K562 (cell line): Measurements from ENCODE around the gene FCSK. TPM values are rescaled to one million over a fixed set of nuclear protein-coding genes. Genes with fewer than 3 reads are reported as not detected.

Source experiments
- GTF2E2 ChIP-seq: fragments of 200-800 bp; sonication (Bioruptor generic); IDR thresholded peaks from 2 replicates; pipeline ENCODE4 v1.6.1; 2016; ENCODE audit warnings: missing genetic modification characterization, missing compliant biosample characterization
- HBP1 ChIP-seq: fragments of 450-650 bp; formaldehyde crosslinking; IDR thresholded peaks from 2 replicates; pipeline ENCODE4 v1.4.0; 2022; ENCODE audit warnings: missing genetic modification characterization
- MTA2 ChIP-seq: fragments of 450-650 bp; IDR thresholded peaks from 2 replicates; pipeline ENCODE4 v1.6.1; 2016; ENCODE audit warnings: low read depth
- RAD21 ChIP-seq, 2 experiments: fragments of 250-450 bp in 1 of 2; fragments of 450-650 bp in 1 of 2; sonication (Bioruptor Pico) in 1 of 2; formaldehyde crosslinking in 1 of 2; IDR thresholded peaks in 1 of 2; conservative IDR thresholded peaks in 1 of 2; 2 replicates each; pipeline versions ENCODE4 v1.4.0 to v1.8.0; 2020 to 2022; ENCODE audit warnings: mild to moderate bottlenecking in 2 of 2, moderate library complexity in 1 of 2
- RBM14 ChIP-seq: fragments of 200-400 bp; formaldehyde crosslinking; IDR thresholded peaks from 2 replicates; pipeline ENCODE4 v1.6.1; 2018; ENCODE audit warnings: low read depth, mild to moderate bottlenecking, low read length, moderate library complexity, borderline replicate concordance; ENCODE audit not compliant: insufficient read depth
- RBM17 ChIP-seq: fragments of 200-400 bp; formaldehyde crosslinking; IDR thresholded peaks from 2 replicates; pipeline ENCODE4 v1.6.1; 2017; ENCODE audit warnings: low read depth, mild to moderate bottlenecking, low read length, borderline replicate concordance
- TCFL5 ChIP-seq: fragments of 250-450 bp; sonication (Bioruptor Pico); conservative IDR thresholded peaks from 2 replicates; pipeline ENCODE4 v1.6.1; 2021; ENCODE audit warnings: mild to moderate bottlenecking, moderate library complexity, matching md5 sums
- ZBED1 ChIP-seq: IDR thresholded peaks from 2 replicates; pipeline ENCODE4 v1.6.1; 2014
- ZBTB9 ChIP-seq: fragments of 450-650 bp; formaldehyde crosslinking; IDR thresholded peaks from 2 replicates; pipeline ENCODE4 v1.4.0; 2020; ENCODE audit warnings: mild to moderate bottlenecking, moderate library complexity
- ZNF143 ChIP-seq: sonication (generic); formaldehyde crosslinking; IDR thresholded peaks from 2 replicates; pipeline ENCODE4 v1.9.0; 2022; ENCODE audit warnings: mild to moderate bottlenecking, missing genetic modification reagents
- ZNF217 ChIP-seq: sonication (generic); formaldehyde crosslinking; IDR thresholded peaks from 2 replicates; pipeline ENCODE4 v1.8.0; 2022; ENCODE audit warnings: mild to moderate bottlenecking, missing genetic modification reagents
- ZNF280A ChIP-seq: fragments of 450-650 bp; IDR thresholded peaks from 2 replicates; pipeline ENCODE4 v1.6.1; 2018; ENCODE audit warnings: mild to moderate bottlenecking, low read depth; ENCODE audit not compliant: partially characterized antibody
- ZNF76 ChIP-seq: fragments of 250-450 bp; sonication (Bioruptor Pico); IDR thresholded peaks from 2 replicates; pipeline ENCODE4 v1.4.0; 2020; ENCODE audit warnings: mild to moderate bottlenecking, moderate library complexity, borderline replicate concordance
- polyA plus RNA-seq, 8 experiments: library from polyadenylated mRNA; depleted of rRNA in 4 of 8; stranded (reverse) in 5 of 8; unstranded in 3 of 8; fragments of >200 nt; fragmentation: Nextera tagmentation in 2 of 8; fragmentation: Illumina TruSeq in 1 of 8; extraction: Ambion mirVana in 2 of 8; extraction: Trizol in 1 of 8; gene quantifications; 2 replicates each; pipeline versions ENCODE4 v1.2.1 to v1.2.3, GENCODE V29; 2011 to 2014; ENCODE audit warnings: inconsistent platforms in 1 of 8, missing spikeins in 1 of 8
- total RNA-seq, 7 experiments: library from RNA; depleted of rRNA in 6 of 7; stranded (reverse); fragments of >200 nt in 6 of 7; fragmentation: Illumina TruSeq in 2 of 7; extraction: Trizol in 2 of 7; gene quantifications; 2 replicates each; pipeline versions ENCODE4 v1.2.1 to v1.2.3, GENCODE V29; 2011 to 2021; ENCODE audit warnings: low replicate concordance in 1 of 7
- TF ChIP-seq, protein P1 (sequence below): fragments of 450-650 bp; formaldehyde crosslinking; IDR thresholded peaks from 2 replicates; pipeline ENCODE4 v1.4.0; 2020; ENCODE audit warnings: mild to moderate bottlenecking, mixed read lengths
- TF ChIP-seq, protein P2 (sequence below), 2 experiments: fragments of 450-650 bp in 1 of 2; sonication (generic) in 1 of 2; formaldehyde crosslinking; conservative IDR thresholded peaks; 2 replicates each; pipeline versions ENCODE4 v1.4.0 to v1.8.1; 2020 to 2022; ENCODE audit warnings: mild to moderate bottlenecking in 1 of 2, missing genetic modification reagents in 1 of 2
- TF ChIP-seq, protein P3 (sequence below): fragments of 450-650 bp; IDR thresholded peaks from 2 replicates; pipeline ENCODE4 v1.6.1; 2016; ENCODE audit warnings: mild to moderate bottlenecking

Gene FCSK
- total and polyA plus RNA-seq, 9 of the 15 experiments (the other 6 are each of a cell fraction or from before 2014, with no cell fraction given): 0.92 to 18.6 (median 8.3) TPM

DNA sequence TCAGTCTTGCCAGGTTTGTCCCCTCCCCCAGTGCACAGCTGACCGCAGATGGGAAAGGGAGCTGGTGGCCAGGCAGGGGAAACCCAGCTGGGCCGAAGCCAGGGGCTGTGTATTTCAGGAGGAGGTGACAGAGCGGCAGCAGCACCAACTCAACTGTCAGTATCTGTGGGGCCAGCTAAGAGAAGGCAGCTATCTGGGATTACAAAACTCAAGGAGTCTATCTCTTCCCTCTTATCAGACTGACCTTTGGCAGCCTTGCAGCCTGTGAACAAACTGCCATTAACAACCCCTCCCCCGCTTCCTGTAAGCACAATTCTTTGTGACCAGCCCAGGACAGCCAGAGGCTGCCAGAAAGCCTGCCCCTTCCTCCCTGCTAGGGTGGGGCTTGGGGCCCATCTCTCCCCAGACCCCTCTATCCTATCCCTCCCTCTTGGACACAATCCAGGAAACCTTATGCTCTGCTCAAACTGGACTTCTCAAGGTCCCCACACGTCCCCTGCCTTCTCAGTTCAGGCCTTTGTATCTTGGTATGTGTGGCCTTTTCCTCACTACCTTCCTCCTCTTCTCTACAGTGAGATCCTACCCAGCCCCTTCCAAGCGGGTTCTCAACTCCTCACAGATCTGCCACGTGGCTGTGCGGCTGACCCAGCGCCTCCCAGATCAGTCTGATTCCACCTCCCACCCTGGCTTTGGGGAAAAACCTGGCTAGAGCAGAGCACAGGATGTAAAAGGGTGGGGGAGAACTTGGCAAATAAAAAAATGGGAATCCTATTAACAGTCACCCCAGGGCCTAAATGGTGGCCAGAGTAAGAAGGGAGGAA, 26.0 kb upstream of the FCSK start (continued):
- TF ChIP-seq GTF2E2 (tag) (no peak; the same call in 1 of the 2 replicates), TCFL5 (CRISPR knock-in tag) (no peak), ZNF280A (no peak), RBM17 (no peak), ZNF143 (CRISPR knock-in tag) (peak; percentile 26; the same call in 1 of the 2 replicates), ZBTB9 (CRISPR knock-in tag) (no peak; the same call in none of the 2 replicates), RAD21 (CRISPR knock-in tag; conservative IDR thresholded peaks at IDR 0.05 in 1 of 2, IDR thresholded peaks at IDR 0.05 in 1 of 2) (peak; percentile 41 to 50; a peak in 3 of 4 replicates), ZBED1 (peak; percentile 87), HBP1 (CRISPR knock-in tag) (peak; percentile 75), RBM14 (no peak), ZNF217 (CRISPR knock-in tag) (no peak), ZNF76 (CRISPR knock-in tag) (0 out of 2 replicates have a peak, but pooled peaks have one; percentile 13), MTA2 (peak; percentile 95)
- TF ChIP-seq, protein P1, sequence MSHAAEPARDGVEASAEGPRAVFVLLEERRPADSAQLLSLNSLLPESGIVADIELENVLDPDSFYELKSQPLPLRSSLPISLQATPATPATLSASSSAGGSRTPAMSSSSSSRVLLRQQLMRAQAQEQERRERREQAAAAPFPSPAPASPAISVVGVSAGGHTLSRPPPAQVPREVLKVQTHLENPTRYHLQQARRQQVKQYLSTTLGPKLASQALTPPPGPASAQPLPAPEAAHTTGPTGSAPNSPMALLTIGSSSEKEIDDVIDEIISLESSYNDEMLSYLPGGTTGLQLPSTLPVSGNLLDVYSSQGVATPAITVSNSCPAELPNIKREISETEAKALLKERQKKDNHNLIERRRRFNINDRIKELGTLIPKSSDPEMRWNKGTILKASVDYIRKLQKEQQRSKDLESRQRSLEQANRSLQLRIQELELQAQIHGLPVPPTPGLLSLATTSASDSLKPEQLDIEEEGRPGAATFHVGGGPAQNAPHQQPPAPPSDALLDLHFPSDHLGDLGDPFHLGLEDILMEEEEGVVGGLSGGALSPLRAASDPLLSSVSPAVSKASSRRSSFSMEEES (CRISPR knock-in tag): no peak
- TF ChIP-seq, protein P2, sequence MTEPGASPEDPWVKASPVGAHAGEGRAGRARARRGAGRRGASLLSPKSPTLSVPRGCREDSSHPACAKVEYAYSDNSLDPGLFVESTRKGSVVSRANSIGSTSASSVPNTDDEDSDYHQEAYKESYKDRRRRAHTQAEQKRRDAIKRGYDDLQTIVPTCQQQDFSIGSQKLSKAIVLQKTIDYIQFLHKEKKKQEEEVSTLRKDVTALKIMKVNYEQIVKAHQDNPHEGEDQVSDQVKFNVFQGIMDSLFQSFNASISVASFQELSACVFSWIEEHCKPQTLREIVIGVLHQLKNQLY (CRISPR knock-in tag; conservative IDR thresholded peaks at IDR 0.05): no peak; a peak in 1 of 4 replicates
- TF ChIP-seq, protein P3, sequence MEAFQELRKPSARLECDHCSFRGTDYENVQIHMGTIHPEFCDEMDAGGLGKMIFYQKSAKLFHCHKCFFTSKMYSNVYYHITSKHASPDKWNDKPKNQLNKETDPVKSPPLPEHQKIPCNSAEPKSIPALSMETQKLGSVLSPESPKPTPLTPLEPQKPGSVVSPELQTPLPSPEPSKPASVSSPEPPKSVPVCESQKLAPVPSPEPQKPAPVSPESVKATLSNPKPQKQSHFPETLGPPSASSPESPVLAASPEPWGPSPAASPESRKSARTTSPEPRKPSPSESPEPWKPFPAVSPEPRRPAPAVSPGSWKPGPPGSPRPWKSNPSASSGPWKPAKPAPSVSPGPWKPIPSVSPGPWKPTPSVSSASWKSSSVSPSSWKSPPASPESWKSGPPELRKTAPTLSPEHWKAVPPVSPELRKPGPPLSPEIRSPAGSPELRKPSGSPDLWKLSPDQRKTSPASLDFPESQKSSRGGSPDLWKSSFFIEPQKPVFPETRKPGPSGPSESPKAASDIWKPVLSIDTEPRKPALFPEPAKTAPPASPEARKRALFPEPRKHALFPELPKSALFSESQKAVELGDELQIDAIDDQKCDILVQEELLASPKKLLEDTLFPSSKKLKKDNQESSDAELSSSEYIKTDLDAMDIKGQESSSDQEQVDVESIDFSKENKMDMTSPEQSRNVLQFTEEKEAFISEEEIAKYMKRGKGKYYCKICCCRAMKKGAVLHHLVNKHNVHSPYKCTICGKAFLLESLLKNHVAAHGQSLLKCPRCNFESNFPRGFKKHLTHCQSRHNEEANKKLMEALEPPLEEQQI: peak; percentile 72; the same call in 1 of the 2 replicates
